Measurements from ENCODE around the gene BCAM.
"Not testable (repeated sequence)": the region's sequence is repeated elsewhere in the genome, so short reads cannot be mapped to it uniquely, and the experiment has no call there.

Gene BCAM

GRCh38 chr19:44808463-44809371, at the start of gene BCAM:
BCAM (plus strand) TSS chr19:44809103; CDS start chr19:44809125, 22 bp downstream.
- peak in 2 of 3 experiments; percentile 53 to 62 for DNase-seq

- DNase-seq = no peak
Observed at GRCh38 chr19:44762038-44762437, 46.9 kb upstream of the BCAM start.

GRCh38 chr19:44765033-44765948, 43.6 kb upstream of the BCAM start:
- no peak for DNase-seq

- DNase-seq = no peak
Observed at GRCh38 chr19:44765949-44766335, 43.0 kb upstream of the BCAM start.

- no peak for DNase-seq
Observed at GRCh38 chr19:44767295-44768180, 41.4 kb upstream of the BCAM start.

GRCh38 chr19:44770550-44771257, 38.2 kb upstream of the BCAM start:
- DNase-seq = peak; percentile 71 to 93 (median 81)

GRCh38 chr19:44772144-44772543, 36.8 kb upstream of the BCAM start:
- not testable (repeated sequence) for DNase-seq

GRCh38 chr19:44772959-44773358, 35.9 kb upstream of the BCAM start:
- DNase-seq = no peak

- no peak for DNase-seq
Observed at GRCh38 chr19:44775676-44776240, 33.1 kb upstream of the BCAM start.

- DNase-seq = no peak
Observed at GRCh38 chr19:44776402-44777096, 32.4 kb upstream of the BCAM start.

GRCh38 chr19:44777715-44778347, 31.1 kb upstream of the BCAM start, which contains the start of gene CBLC:
CBLC (plus strand) TSS chr19:44777890; CDS start chr19:44777932, 42 bp downstream.
- peak in 2 of 3 experiments; percentile 18 to 33 for DNase-seq

- no peak for DNase-seq
Observed at GRCh38 chr19:44779150-44779549, 29.8 kb upstream of the BCAM start.

- DNase-seq = not testable (repeated sequence)
Observed at GRCh38 chr19:44781694-44782093, 27.2 kb upstream of the BCAM start.

GRCh38 chr19:44782729-44783128, 26.2 kb upstream of the BCAM start:
- DNase-seq = no peak

GRCh38 chr19:44783545-44783944, 25.4 kb upstream of the BCAM start:
- no peak for DNase-seq

GRCh38 chr19:44785271-44785670, 23.6 kb upstream of the BCAM start:
- DNase-seq = no peak

- DNase-seq = no peak
Observed at GRCh38 chr19:44785993-44786392, 22.9 kb upstream of the BCAM start.

GRCh38 chr19:44788971-44789370, 19.9 kb upstream of the BCAM start:
- DNase-seq = no peak

- no peak for DNase-seq
Observed at GRCh38 chr19:44789943-44790483, 18.9 kb upstream of the BCAM start.

GRCh38 chr19:44792281-44792680, 16.6 kb upstream of the BCAM start:
- DNase-seq = peak in 2 of 3 experiments; percentile 43 to 76

All from NCI-H1417 (cell line).